Measurements from ENCODE around the gene B9D2.
A peak's percentile ranks its signal among the peaks of the same experiment; 100 is the strongest.

B9D2 gene

DNA sequence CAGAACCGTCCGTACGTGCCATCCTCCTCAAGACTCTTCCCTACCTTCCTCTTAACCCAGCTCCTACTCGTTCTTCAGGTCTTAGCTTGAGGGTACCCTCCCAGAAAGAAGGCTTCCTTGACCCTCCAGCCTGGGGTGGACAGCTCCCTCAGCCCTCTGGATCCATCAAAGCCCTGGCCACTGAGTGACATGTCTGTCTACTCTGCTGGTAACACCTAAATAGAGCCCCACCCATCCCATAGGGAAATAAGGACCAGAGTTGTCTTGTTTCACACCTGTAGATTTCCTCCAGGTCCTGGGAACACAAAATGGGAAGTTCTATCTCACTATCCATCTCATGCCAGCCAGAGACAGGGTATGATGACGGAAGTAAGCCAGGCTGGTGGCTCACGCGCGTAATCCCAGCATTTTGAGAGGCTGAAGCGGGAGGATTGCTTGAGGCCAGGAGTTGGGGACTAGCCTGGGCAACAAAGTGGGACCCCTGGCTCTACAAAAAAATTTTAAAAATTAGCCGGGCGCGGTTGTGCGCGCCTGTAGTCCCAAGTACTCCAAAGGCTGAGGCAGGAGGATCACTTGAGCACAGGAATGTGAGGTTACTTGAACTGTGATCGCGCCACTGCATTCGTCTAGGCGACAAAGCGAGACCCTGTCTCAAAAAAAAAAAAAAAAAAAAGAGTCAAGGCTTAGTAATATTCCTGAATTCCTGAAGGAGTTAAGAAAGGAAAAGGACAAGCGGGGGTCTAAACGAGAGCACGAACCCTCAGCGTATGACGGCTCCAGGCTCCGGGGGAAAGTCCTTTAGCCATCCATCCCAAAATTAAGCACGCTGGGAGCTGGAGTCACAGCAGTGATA, 54.5 kb downstream of the B9D2 start:
- no peak for DNase-seq (ENCODE audit: low read depth in 3 of 3)

- DNase-seq (ENCODE audit: low read depth in 3 of 3), result peak; percentile 87 to 94 (median 91)
These were observed 55.3 kb downstream of the B9D2 start for GRCh38 chr19:41308450-41309179.

- DNase-seq (ENCODE audit: low read depth in 3 of 3), result no peak
These were observed 55.9 kb downstream of the B9D2 start for GRCh38 chr19:41307954-41308449.

GRCh38 chr19:41307090-41307875, 56.7 kb downstream of the B9D2 start:
- no peak for DNase-seq (ENCODE audit: low read depth in 3 of 3)

- no peak for DNase-seq (ENCODE audit: low read depth in 3 of 3)
These were observed 57.8 kb downstream of the B9D2 start for GRCh38 chr19:41305927-41306793.

DNA sequence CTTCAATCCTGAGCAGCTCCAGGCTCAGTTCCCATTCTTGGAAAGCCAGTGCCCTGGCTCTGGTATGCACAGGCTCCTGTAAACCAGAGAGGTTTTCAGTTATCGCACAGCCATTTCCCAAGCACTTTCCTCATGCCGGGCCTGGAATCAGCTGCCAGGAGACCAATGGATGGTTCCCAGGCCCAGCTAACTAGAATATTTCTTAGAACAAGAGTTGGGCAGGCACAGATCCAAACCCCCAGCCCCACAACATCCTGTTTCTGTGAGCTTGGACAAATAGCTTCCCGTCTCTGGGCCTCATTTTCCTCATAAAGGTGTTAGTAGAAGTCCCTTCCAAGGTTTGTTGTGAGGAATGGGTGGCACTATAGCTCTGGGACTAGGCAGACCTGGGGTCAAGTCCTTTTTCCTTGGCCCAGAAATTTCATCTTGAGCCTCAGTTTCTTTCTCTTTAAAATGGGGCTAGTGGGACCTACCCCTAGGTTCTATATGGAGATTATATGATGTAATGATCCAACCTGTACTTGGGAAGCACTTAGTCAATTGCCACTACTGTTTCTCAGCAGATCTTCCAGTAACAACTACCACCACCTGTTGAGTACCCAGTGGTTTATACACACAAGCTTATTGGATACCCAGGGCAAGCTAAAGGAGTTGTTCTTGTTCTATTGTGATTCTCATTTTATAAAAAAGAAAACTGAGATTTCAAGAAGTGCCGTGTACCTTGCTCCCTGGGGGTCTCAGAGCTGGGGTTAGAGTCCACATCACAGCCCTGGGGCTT, 59.1 kb downstream of the B9D2 start:
- DNase-seq (ENCODE audit: low read depth in 3 of 3), result no peak

Data from stimulated activated CD4-positive, alpha-beta T cell treated with anti-CD3 and anti-CD28 coated beads, TNF-alpha, amount 100 ng/mL, for 24 hours (primary cell).